Measurements from ENCODE around the gene NTRK2. TPM values are rescaled to one million over a fixed set of nuclear protein-coding genes. Genes with fewer than 3 reads are reported as not detected.

The NTRK2 gene
- total RNA-seq, 1 donor from 2014 or later: 0.07 TPM

GRCh38 chr9:85008215-85008614 lies 338.7 kb downstream of the NTRK2 start:
- intact Hi-C loops (cut with micrococcal nuclease): no loop called here
- CTCF ChIA-PET: no interaction called here
- H3K27me3 Mint-ChIP-seq: no peaks in the 10 kb centered on the region
- no peaks in the 10 kb centered on the region for H3K4me1 Mint-ChIP-seq
- no peak overlapping the region for H3K27ac Mint-ChIP-seq
- DNase-seq: no peak
- H3K9me3 Mint-ChIP-seq: no peaks in the 10 kb centered on the region
- POLR2A ChIA-PET: no interaction called here
- TF ChIP-seq, protein P1, sequence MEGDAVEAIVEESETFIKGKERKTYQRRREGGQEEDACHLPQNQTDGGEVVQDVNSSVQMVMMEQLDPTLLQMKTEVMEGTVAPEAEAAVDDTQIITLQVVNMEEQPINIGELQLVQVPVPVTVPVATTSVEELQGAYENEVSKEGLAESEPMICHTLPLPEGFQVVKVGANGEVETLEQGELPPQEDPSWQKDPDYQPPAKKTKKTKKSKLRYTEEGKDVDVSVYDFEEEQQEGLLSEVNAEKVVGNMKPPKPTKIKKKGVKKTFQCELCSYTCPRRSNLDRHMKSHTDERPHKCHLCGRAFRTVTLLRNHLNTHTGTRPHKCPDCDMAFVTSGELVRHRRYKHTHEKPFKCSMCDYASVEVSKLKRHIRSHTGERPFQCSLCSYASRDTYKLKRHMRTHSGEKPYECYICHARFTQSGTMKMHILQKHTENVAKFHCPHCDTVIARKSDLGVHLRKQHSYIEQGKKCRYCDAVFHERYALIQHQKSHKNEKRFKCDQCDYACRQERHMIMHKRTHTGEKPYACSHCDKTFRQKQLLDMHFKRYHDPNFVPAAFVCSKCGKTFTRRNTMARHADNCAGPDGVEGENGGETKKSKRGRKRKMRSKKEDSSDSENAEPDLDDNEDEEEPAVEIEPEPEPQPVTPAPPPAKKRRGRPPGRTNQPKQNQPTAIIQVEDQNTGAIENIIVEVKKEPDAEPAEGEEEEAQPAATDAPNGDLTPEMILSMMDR (IDR thresholded peaks at IDR 0.05): no peak
- H3K36me3 Mint-ChIP-seq (ENCODE audit: low read depth): no peaks in the 10 kb centered on the region
- H3K4me3 Mint-ChIP-seq: no peak overlapping the region
- ATAC-seq (ENCODE audit: low read depth): no peak

DNA sequence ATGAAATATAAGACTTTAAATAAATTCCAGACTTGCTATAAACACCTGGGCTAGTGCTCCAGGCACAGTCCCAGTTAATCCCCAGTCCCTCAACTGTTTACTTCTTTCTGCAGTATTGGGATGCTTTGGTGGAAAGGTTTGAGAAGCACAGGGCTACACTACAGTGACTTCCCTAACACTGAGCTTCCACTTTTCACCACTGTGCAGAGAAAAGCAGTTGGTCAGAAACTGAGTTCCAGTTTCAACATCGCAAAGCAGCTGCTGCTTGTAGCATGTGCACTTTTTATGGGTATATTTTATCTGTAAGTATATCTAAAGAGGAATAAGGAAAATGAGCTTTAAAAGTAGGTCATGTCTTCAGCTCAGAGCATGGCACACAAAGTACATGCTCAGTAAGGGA lies 339.7 kb downstream of the NTRK2 start:
- Mint-ChIP-seq H3K9me3 (no peaks in the 10 kb centered on the region), H3K27me3 (no peaks in the 10 kb centered on the region), H3K36me3 (ENCODE audit: low read depth) (no peaks in the 10 kb centered on the region), H3K4me1 (no peaks in the 10 kb centered on the region), H3K27ac (no peak overlapping the region), H3K4me3 (no peak overlapping the region)
- DNase-seq: no peak
- CTCF ChIA-PET: no interaction called here
- TF ChIP-seq, protein P1 (IDR thresholded peaks at IDR 0.05): no peak
- intact Hi-C loops (cut with micrococcal nuclease): no loop called here
- no peak for ATAC-seq (ENCODE audit: low read depth)
- POLR2A ChIA-PET: no interaction called here

GRCh38 chr9:85013703-85014102 lies 344.2 kb downstream of the NTRK2 start:
- intact Hi-C loops (cut with micrococcal nuclease): no loop called here
- no peaks in the 10 kb centered on the region for H3K4me1 Mint-ChIP-seq
- TF ChIP-seq, protein P1 (IDR thresholded peaks at IDR 0.05): no peak
- H3K4me3 Mint-ChIP-seq: no peak overlapping the region
- no peaks in the 10 kb centered on the region for H3K9me3 Mint-ChIP-seq
- ChIA-PET CTCF (no interaction called here), POLR2A (no interaction called here)
- no peak overlapping the region for H3K27ac Mint-ChIP-seq
- ATAC-seq (ENCODE audit: low read depth) (no peak), DNase-seq (no peak)
- H3K27me3 Mint-ChIP-seq: no peaks in the 10 kb centered on the region
- no peaks in the 10 kb centered on the region for H3K36me3 Mint-ChIP-seq (ENCODE audit: low read depth)

DNA sequence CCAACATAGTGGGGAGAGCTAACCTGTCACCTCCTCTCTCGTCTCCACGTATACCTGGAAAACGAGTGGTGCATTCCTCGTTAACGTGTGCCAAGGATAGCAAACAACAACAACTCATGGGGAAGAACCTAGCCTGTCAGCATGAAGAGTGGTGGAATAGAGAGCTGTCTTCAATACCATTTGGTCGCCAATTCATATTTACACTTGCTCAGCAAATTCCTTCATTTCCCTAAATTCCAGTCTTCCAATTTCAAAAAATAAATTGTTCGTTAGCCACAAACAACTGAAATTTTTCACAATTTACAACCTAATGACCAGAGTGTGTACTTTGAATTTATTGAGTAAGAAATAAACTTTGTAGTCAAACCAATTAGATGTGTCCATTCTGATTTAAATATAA lies 344.8 kb downstream of the NTRK2 start:
- H3K4me1 Mint-ChIP-seq: no peaks in the 10 kb centered on the region
- TF ChIP-seq, protein P1 (IDR thresholded peaks at IDR 0.05): no peak
- no peak overlapping the region for H3K4me3 Mint-ChIP-seq
- H3K36me3 Mint-ChIP-seq (ENCODE audit: low read depth): no peaks in the 10 kb centered on the region
- H3K27ac Mint-ChIP-seq: no peak overlapping the region
- ATAC-seq (ENCODE audit: low read depth) (no peak), DNase-seq (no peak)
- ChIA-PET CTCF (no interaction called here), POLR2A (no interaction called here)
- no peaks in the 10 kb centered on the region for H3K27me3 Mint-ChIP-seq
- no peaks in the 10 kb centered on the region for H3K9me3 Mint-ChIP-seq
- intact Hi-C loops (cut with micrococcal nuclease): no loop called here

- ChIA-PET POLR2A (no interaction called here), CTCF (no interaction called here)
- no peaks in the 10 kb centered on the region for H3K4me1 Mint-ChIP-seq
- no peaks in the 10 kb centered on the region for H3K27me3 Mint-ChIP-seq
- TF ChIP-seq, protein P1 (IDR thresholded peaks at IDR 0.05): no peak
- no peak for DNase-seq
- H3K27ac Mint-ChIP-seq: no peak overlapping the region
- intact Hi-C loops (cut with micrococcal nuclease): no loop called here
- no peaks in the 10 kb centered on the region for H3K36me3 Mint-ChIP-seq (ENCODE audit: low read depth)
- no peak overlapping the region for H3K4me3 Mint-ChIP-seq
- H3K9me3 Mint-ChIP-seq: no peaks in the 10 kb centered on the region
- ATAC-seq (ENCODE audit: low read depth): no peak
Observed at GRCh38 chr9:85016384-85017006, 347.0 kb downstream of the NTRK2 start.

Data from activated B cell treated with CpG ODN at 0.5 μM for 24 hours (primary cell).